HepG2 (cell line): Measurements from ENCODE around the gene TCAP. TPM values are rescaled to one million over a fixed set of nuclear protein-coding genes. Genes with fewer than 3 reads are reported as not detected.
A peak's percentile ranks its signal among the peaks of the same experiment; 100 is the strongest.

ENCODE experiments used
- BCL6 ChIP-seq: IDR thresholded peaks from 2 replicates; pipeline ENCODE4 v1.6.1; 2016; ENCODE audit warnings: missing genetic modification reagents, missing compliant biosample characterization
- FLYWCH1 ChIP-seq: sonication (generic); formaldehyde crosslinking; IDR thresholded peaks from 2 replicates; pipeline ENCODE4 v1.8.1; 2023; ENCODE audit warnings: mild to moderate bottlenecking, missing genetic modification reagents
- MXI1 ChIP-seq: IDR thresholded peaks from 3 replicates; pipeline ENCODE4 v1.6.1; 2012; ENCODE audit warnings: low read depth, low read length, inconsistent platforms, borderline replicate concordance
- RFX5 ChIP-seq: IDR thresholded peaks from 2 replicates; pipeline ENCODE4 v1.6.1; 2011; ENCODE audit warnings: low read depth, low read length, improper control_type of control experiment
- ZNF496 ChIP-seq: sonication (generic); formaldehyde crosslinking; IDR thresholded peaks from 2 replicates; pipeline ENCODE4 v1.8.1; 2023; ENCODE audit warnings: mild to moderate bottlenecking, moderate library complexity, missing genetic modification reagents; ENCODE audit not compliant: insufficient replicate concordance
- polyA plus RNA-seq, 8 experiments: library from polyadenylated mRNA; depleted of rRNA in 3 of 8; stranded (reverse) in 7 of 8; unstranded in 1 of 8; fragments of >200 nt; fragmentation: Illumina TruSeq in 4 of 8; extraction: Trizol in 4 of 8; gene quantifications; 2 replicates each; pipeline versions ENCODE4 v1.2.1 to v1.2.3, GENCODE V29; 2011 to 2016; ENCODE audit warnings: low read depth in 4 of 8, missing spikeins in 1 of 8, mixed read lengths in 1 of 8; ENCODE audit not compliant: insufficient read depth in 1 of 8
- total RNA-seq, 5 experiments: library from RNA; depleted of rRNA; stranded (reverse); fragments of >200 nt; fragmentation: Illumina TruSeq; extraction: Trizol; gene quantifications; 2 replicates each; pipeline ENCODE4 v1.2.3, GENCODE V29; 2016; ENCODE audit warnings: low read depth in 1 of 5
- TF ChIP-seq, protein P1 (sequence below): sonication (generic); formaldehyde crosslinking; IDR thresholded peaks from 2 replicates; pipeline ENCODE4 v1.4.0; 2020; ENCODE audit warnings: missing genetic modification reagents, borderline replicate concordance
- TF ChIP-seq, protein P2 (sequence below): sonication (generic); formaldehyde crosslinking; IDR thresholded peaks from 2 replicates; pipeline ENCODE4 v1.5.0; 2020; ENCODE audit warnings: missing genetic modification reagents
- TF ChIP-seq, protein P3 (sequence below): sonication (generic); formaldehyde crosslinking; conservative IDR thresholded peaks from 2 replicates; pipeline ENCODE4 v1.4.0; 2020; ENCODE audit warnings: missing genetic modification reagents
- TF ChIP-seq, protein P4 (sequence below): sonication (generic); formaldehyde crosslinking; IDR thresholded peaks from 2 replicates; pipeline ENCODE4 v1.5.1; 2020; ENCODE audit warnings: missing genetic modification reagents, mild to moderate bottlenecking, borderline replicate concordance
- TF ChIP-seq, protein P5 (sequence below), 2 experiments: sonication (generic) in 1 of 2; formaldehyde crosslinking in 1 of 2; IDR thresholded peaks; 2 replicates each; pipeline versions ENCODE4 v1.4.0 to v1.6.1; 2016 to 2020; ENCODE audit warnings: borderline replicate concordance in 1 of 2, low read depth in 1 of 2, mild to moderate bottlenecking in 1 of 2, missing genetic modification reagents in 1 of 2

Gene TCAP
- total and polyA plus RNA-seq, 2 of the 13 experiments (the other 11 are each of a cell fraction or from before 2014, with no cell fraction given), result 0.24 to 0.65 TPM

DNA sequence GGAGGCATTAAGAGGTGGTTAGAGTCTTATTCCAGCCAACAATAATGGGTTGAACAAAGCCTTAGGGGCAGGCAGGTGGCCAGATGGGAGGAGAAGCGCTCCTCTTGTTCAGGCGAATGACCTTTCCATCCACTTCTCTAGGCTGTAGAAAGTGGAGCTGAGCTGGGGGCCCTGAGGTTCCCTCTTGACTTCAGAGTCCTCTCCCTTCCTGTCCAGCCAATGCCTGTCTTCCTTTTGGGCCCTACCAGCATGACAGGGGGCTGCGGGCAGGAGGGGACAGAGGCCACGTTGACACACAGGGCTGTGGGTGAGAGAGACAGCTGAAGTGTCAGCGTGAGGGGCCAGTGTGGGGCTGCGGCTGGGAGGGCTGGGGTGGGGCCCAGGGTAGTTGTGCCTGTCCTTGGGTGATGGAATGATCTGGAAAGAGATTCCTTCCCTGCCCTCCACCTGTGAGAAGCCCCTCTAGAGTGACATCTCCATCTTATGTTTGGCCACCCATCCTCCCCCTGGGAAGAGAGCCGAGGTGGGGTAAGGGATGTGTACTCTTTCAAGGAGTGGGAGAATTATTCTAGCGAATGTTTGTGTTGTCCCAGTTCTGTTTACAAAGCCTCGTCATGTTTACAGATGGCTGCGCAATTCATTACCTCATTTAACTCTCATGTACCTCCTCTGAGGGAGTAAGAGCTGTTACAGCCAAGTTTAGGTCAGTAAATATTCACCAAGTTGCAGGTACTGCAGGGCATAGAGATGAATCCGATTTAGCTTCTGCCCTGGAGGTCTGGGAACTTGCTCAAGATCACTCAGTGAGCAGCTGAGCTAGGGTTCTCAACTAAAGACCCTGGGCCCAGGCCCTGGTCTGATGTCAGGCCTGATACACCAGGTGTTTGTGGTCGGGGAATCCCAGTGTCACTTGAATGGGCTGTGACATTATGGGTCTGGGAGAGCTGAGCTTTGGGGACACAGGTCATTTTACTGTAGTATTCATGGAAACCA, 38.0 kb downstream of the TCAP start (continued):
- TF ChIP-seq, protein P1, sequence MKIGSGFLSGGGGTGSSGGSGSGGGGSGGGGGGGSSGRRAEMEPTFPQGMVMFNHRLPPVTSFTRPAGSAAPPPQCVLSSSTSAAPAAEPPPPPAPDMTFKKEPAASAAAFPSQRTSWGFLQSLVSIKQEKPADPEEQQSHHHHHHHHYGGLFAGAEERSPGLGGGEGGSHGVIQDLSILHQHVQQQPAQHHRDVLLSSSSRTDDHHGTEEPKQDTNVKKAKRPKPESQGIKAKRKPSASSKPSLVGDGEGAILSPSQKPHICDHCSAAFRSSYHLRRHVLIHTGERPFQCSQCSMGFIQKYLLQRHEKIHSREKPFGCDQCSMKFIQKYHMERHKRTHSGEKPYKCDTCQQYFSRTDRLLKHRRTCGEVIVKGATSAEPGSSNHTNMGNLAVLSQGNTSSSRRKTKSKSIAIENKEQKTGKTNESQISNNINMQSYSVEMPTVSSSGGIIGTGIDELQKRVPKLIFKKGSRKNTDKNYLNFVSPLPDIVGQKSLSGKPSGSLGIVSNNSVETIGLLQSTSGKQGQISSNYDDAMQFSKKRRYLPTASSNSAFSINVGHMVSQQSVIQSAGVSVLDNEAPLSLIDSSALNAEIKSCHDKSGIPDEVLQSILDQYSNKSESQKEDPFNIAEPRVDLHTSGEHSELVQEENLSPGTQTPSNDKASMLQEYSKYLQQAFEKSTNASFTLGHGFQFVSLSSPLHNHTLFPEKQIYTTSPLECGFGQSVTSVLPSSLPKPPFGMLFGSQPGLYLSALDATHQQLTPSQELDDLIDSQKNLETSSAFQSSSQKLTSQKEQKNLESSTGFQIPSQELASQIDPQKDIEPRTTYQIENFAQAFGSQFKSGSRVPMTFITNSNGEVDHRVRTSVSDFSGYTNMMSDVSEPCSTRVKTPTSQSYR (CRISPR knock-in tag), result no peak
- TF ChIP-seq, protein P2, sequence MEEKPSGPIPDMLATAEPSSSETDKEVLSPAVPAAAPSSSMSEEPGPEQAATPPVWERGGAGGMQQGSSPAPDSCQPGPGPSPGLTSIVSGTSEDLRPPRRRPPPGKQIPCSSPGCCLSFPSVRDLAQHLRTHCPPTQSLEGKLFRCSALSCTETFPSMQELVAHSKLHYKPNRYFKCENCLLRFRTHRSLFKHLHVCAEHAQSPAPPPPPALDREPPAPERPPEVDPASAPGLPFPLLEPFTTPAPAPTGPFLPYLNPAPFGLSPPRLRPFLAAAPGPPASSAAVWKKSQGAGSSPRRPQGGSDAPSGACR (CRISPR knock-in tag), result no peak; the same call in 1 of the 2 replicates
- no peak for TF ChIP-seq FLYWCH1
- TF ChIP-seq, protein P3, sequence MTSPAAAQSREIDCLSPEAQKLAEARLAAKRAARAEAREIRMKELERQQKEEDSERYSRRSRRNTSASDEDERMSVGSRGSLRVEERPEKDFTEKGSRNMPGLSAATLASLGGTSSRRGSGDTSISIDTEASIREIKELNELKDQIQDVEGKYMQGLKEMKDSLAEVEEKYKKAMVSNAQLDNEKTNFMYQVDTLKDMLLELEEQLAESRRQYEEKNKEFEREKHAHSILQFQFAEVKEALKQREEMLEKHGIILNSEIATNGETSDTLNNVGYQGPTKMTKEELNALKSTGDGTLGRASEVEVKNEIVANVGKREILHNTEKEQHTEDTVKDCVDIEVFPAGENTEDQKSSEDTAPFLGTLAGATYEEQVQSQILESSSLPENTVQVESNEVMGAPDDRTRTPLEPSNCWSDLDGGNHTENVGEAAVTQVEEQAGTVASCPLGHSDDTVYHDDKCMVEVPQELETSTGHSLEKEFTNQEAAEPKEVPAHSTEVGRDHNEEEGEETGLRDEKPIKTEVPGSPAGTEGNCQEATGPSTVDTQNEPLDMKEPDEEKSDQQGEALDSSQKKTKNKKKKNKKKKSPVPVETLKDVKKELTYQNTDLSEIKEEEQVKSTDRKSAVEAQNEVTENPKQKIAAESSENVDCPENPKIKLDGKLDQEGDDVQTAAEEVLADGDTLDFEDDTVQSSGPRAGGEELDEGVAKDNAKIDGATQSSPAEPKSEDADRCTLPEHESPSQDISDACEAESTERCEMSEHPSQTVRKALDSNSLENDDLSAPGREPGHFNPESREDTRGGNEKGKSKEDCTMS (CRISPR knock-in tag), result no peak
- TF ChIP-seq, protein P4, sequence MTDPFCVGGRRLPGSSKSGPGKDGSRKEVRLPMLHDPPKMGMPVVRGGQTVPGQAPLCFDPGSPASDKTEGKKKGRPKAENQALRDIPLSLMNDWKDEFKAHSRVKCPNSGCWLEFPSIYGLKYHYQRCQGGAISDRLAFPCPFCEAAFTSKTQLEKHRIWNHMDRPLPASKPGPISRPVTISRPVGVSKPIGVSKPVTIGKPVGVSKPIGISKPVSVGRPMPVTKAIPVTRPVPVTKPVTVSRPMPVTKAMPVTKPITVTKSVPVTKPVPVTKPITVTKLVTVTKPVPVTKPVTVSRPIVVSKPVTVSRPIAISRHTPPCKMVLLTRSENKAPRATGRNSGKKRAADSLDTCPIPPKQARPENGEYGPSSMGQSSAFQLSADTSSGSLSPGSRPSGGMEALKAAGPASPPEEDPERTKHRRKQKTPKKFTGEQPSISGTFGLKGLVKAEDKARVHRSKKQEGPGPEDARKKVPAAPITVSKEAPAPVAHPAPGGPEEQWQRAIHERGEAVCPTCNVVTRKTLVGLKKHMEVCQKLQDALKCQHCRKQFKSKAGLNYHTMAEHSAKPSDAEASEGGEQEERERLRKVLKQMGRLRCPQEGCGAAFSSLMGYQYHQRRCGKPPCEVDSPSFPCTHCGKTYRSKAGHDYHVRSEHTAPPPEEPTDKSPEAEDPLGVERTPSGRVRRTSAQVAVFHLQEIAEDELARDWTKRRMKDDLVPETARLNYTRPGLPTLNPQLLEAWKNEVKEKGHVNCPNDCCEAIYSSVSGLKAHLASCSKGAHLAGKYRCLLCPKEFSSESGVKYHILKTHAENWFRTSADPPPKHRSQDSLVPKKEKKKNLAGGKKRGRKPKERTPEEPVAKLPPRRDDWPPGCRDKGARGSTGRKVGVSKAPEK (CRISPR knock-in tag), result 0 out of 2 replicates have a peak, but pooled peaks have one; percentile 28
- TF ChIP-seq BCL6 (CRISPR knock-in tag), result peak; percentile 90
- TF ChIP-seq, protein P5, sequence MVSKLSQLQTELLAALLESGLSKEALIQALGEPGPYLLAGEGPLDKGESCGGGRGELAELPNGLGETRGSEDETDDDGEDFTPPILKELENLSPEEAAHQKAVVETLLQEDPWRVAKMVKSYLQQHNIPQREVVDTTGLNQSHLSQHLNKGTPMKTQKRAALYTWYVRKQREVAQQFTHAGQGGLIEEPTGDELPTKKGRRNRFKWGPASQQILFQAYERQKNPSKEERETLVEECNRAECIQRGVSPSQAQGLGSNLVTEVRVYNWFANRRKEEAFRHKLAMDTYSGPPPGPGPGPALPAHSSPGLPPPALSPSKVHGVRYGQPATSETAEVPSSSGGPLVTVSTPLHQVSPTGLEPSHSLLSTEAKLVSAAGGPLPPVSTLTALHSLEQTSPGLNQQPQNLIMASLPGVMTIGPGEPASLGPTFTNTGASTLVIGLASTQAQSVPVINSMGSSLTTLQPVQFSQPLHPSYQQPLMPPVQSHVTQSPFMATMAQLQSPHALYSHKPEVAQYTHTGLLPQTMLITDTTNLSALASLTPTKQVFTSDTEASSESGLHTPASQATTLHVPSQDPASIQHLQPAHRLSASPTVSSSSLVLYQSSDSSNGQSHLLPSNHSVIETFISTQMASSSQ (IDR thresholded peaks at IDR 0.05; ENCODE audit: low read depth), result peak; percentile 29; the same call in 1 of the 2 replicates
- TF ChIP-seq, protein P5 (CRISPR knock-in tag; IDR thresholded peaks at IDR 0.05; ENCODE audit: borderline replicate concordance), result peak; percentile 62; the same call in 1 of the 2 replicates
- TF ChIP-seq ZNF496 (CRISPR knock-in tag), result no peak
- no peak for TF ChIP-seq RFX5
- peak; percentile 91; the same call in 2 of the 3 replicates for TF ChIP-seq MXI1
